ENCODE measurements around the gene NCCRP1.

Gene NCCRP1

DNA sequence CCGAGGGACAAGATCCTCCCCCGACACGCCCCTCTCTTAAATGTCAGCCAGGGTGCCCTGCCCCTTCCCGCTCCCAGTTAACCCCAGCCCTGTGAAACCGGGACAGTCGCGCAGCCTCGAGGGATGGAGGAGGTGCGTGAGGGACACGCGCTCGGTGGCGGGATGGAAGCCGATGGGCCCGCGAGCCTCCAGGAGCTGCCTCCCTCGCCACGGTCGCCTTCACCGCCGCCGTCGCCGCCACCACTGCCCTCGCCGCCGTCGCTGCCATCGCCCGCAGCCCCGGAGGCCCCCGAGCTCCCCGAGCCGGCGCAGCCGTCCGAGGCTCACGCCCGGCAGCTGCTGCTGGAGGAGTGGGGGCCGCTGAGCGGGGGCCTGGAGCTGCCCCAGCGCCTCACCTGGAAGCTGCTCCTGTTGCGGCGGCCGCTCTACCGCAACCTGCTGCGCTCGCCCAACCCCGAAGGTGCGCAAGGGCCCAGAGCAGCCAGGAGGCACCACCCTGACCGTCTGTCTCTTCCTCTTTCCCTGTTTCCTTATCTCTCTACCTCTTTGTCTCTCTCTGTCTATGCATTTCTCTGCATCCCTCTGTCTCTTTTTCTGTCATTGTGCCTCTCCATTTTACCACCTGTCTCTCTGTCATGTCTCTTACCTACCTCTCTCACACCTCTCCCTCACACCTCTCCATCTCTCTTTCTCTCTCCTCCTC, at the start of gene NCCRP1:
Gene NCCRP1, plus strand, starts transcription at position 105 of the 703 bp plus-strand sequence. Its CDS starts 19 bp downstream, at position 124.
- H3K4me1 Mint-ChIP-seq, result peaks cover 20% of the 10 kb centered on the region
- H3K27ac Mint-ChIP-seq, result peak within 1 kb of the TSS; percentile 31
- H3K27me3 Mint-ChIP-seq, result peaks cover 42% of the 10 kb centered on the region
- peak within 1 kb of the TSS; percentile 67 for H3K4me3 Mint-ChIP-seq
- H3K9me3 Mint-ChIP-seq, result no peaks in the 10 kb centered on the region
- no peaks in the 10 kb centered on the region for H3K36me3 Mint-ChIP-seq

- Mint-ChIP-seq H3K36me3 (peaks cover 2% of the 10 kb centered on the region), H3K4me1 (peaks cover 34% of the 10 kb centered on the region), H3K4me3 (no peak overlapping the region), H3K27me3 (no peaks in the 10 kb centered on the region), H3K9me3 (no peaks in the 10 kb centered on the region), H3K27ac (no peak overlapping the region)
Observed at GRCh38 chr19:39147480-39147879, 49.3 kb upstream of the NCCRP1 start.

DNA sequence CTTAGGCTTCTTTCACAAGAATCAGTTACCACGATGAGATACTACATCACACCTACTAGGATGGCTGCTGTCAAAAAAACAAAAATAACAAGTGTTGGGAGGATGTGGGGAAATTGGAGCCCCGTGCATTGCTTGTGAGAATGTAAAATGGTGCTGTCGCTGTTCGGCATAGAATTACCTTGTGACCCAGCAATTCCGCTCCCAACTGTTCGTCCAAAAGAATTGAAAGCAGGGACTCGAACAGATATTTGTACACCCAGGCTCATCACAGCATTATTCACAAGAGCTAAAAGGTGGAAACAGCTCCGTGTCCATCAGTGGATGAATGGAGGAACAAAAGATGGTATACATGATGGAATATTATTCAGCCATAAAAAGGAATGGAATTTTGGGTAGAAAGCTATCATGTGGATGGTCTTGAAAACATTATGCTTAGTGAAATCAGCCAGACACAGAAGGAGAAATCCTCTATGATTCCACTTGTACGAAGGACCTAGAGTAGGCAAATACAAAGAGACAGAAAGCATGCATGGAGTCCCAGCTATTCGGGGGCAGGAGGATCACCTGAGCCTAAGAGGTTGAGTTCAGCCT, 47.7 kb upstream of the NCCRP1 start:
- Mint-ChIP-seq H3K27me3 (no peaks in the 10 kb centered on the region), H3K27ac (no peak overlapping the region), H3K4me3 (no peak overlapping the region), H3K4me1 (peaks cover 32% of the 10 kb centered on the region), H3K36me3 (peaks cover 2% of the 10 kb centered on the region), H3K9me3 (no peaks in the 10 kb centered on the region)

DNA sequence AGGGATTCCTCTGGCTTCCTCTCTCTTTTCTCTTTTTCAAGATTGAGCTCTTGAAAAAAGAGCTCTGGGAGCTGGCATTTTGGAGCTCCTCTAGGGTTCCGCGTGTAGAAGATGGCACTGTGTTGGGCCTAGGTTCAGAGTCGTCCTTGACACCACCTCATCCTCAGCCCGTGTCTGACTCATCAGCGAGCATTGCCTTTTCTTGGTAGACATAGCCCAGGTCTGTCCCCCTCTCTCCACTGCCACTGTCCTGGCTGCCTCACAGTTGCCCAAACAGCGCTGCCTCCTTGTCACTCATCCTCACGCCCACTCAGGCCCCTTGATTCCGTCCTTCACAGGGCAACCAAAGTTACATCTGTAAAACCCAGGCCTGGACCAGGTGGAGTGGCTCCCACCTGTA, 46.5 kb upstream of the NCCRP1 start:
- Mint-ChIP-seq H3K27me3 (no peaks in the 10 kb centered on the region), H3K36me3 (peaks cover 2% of the 10 kb centered on the region), H3K4me1 (peaks cover 27% of the 10 kb centered on the region), H3K9me3 (no peaks in the 10 kb centered on the region), H3K27ac (no peak overlapping the region), H3K4me3 (no peak overlapping the region)

GRCh38 chr19:39150807-39151600, 45.8 kb upstream of the NCCRP1 start:
- Mint-ChIP-seq H3K36me3 (peaks cover 2% of the 10 kb centered on the region), H3K4me1 (peaks cover 24% of the 10 kb centered on the region), H3K9me3 (no peaks in the 10 kb centered on the region), H3K27ac (no peak overlapping the region), H3K4me3 (no peak overlapping the region), H3K27me3 (no peaks in the 10 kb centered on the region)

GRCh38 chr19:39152066-39152465, 44.7 kb upstream of the NCCRP1 start:
- H3K9me3 Mint-ChIP-seq, result no peaks in the 10 kb centered on the region
- peaks cover 2% of the 10 kb centered on the region for H3K36me3 Mint-ChIP-seq
- H3K27me3 Mint-ChIP-seq, result no peaks in the 10 kb centered on the region
- no peak overlapping the region for H3K27ac Mint-ChIP-seq
- no peak overlapping the region for H3K4me3 Mint-ChIP-seq
- H3K4me1 Mint-ChIP-seq, result peaks cover 22% of the 10 kb centered on the region

DNA sequence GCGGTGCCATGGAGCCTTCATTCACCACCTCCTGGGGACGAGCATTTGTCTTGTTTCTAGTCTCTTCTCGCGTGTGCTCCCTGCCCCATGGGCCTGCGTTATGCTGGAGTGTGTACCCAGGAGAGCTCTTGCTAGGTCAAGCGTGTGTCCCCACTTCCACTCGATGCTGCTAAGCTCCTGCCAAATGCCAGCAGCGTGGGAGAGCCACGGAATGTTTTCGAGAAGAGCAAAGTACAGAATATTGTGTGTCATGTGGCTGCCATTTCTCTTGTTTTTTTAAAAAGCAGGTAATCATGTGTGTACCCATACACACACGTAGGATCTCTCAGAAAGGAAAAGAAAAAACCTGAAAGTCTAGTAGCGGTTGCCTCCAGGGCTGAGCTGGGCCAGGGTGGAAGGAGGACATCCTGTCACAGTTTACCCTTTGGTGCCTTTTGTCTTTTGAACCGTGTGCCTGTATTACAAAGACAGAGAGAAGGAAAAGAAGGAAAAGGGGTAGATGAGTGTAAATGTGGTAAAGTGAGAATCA, 42.6 kb upstream of the NCCRP1 start:
- Mint-ChIP-seq H3K4me3 (no peak overlapping the region), H3K27me3 (no peaks in the 10 kb centered on the region), H3K9me3 (no peaks in the 10 kb centered on the region), H3K36me3 (no peaks in the 10 kb centered on the region), H3K4me1 (peaks cover 34% of the 10 kb centered on the region), H3K27ac (no peak overlapping the region)

GRCh38 chr19:39154629-39155100, 42.1 kb upstream of the NCCRP1 start:
- Mint-ChIP-seq H3K36me3 (no peaks in the 10 kb centered on the region), H3K4me3 (no peak overlapping the region), H3K4me1 (peaks cover 34% of the 10 kb centered on the region), H3K9me3 (no peaks in the 10 kb centered on the region), H3K27ac (no peak overlapping the region), H3K27me3 (no peaks in the 10 kb centered on the region)

GRCh38 chr19:39155114-39155700, 41.6 kb upstream of the NCCRP1 start:
- Mint-ChIP-seq H3K4me3 (no peak overlapping the region), H3K4me1 (peaks cover 36% of the 10 kb centered on the region), H3K36me3 (no peaks in the 10 kb centered on the region), H3K27ac (no peak overlapping the region), H3K27me3 (no peaks in the 10 kb centered on the region), H3K9me3 (no peaks in the 10 kb centered on the region)

GRCh38 chr19:39155741-39156140, 41.0 kb upstream of the NCCRP1 start:
- H3K9me3 Mint-ChIP-seq, result no peaks in the 10 kb centered on the region
- no peaks in the 10 kb centered on the region for H3K27me3 Mint-ChIP-seq
- no peak overlapping the region for H3K27ac Mint-ChIP-seq
- H3K36me3 Mint-ChIP-seq, result no peaks in the 10 kb centered on the region
- peaks cover 38% of the 10 kb centered on the region for H3K4me1 Mint-ChIP-seq
- H3K4me3 Mint-ChIP-seq, result no peak overlapping the region

DNA sequence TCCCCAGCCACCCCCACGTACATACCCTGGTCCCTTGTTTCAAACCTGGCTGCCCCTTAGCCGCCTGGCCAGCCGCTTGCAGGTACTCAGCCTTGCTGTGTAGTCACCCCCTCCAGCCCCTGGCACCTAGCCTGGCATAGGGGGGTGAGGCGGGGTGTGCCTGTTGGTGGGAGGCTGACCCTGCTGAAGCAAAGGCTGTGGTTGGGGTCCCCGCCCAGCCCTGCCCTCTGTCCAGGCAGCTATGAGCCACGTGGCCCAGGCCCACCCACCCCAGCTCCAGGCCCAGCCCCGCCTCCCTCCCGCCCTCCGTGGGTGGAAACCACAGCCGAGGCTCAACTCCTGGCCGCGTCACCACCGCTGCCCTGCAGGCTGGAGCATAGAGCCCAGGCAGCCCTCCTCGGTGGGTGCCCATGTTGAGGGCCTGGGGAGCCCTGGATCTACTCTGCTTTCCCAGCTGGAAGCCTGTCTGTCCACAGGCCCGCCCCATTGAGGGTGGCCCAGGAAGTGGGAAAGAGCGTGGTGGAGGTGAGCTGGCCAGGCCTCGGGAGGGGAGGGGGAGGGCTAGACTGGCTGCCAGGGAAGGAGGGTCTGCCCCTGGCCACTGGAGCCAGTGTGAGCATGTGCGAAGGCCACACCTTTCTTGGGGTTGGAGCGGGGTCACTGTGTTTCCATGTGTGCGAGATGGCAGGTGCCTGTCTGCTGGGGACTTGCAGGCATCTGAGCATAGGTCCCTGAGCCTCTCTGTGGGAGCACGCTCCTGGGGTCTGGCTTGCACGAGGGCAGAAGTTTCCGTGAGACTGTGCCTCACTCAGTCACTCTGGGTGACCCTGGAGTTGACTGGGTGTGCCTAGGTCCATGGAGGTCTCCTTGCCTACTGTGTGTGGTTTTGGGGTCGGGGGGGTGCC, 40.2 kb upstream of the NCCRP1 start:
- Mint-ChIP-seq H3K27me3 (no peaks in the 10 kb centered on the region), H3K36me3 (no peaks in the 10 kb centered on the region), H3K4me1 (peaks cover 33% of the 10 kb centered on the region), H3K27ac (no peak overlapping the region), H3K4me3 (no peak overlapping the region), H3K9me3 (no peaks in the 10 kb centered on the region)

DNA sequence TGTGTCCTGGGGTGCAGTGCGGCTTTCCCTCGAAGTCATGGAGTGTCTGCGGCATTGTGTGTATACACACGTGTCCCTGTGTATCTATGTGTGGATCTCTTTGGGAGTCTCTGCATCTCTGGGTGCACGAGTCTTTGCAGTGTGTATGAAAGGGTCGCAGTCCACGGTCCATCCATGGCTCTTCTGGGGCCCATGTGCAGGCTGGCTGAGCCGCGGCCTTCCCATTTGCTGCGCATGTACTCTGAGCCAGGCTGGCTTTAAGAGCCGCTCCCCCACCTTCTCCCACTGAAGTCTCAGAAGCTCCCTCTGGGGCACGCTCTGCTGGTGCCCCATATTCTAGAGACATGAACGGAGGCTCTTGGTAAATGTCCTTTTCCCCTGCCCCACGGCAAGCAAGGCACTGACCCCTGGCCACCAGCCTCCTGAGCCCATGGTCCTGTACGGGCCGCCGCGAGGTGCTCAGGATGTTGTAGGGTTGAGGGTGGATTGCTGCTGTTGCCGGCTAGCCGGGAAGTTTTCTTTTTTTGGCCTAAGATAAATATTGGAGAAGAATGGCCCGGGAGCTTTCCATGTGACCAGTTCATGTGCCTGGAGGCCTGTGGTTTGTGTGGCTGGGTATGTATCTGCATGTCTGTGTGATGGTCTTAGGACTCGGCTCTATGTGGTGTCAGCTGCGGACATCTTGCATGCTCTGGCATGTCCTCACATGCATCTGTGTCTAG, 39.3 kb upstream of the NCCRP1 start:
- no peak overlapping the region for H3K4me3 Mint-ChIP-seq
- no peaks in the 10 kb centered on the region for H3K9me3 Mint-ChIP-seq
- H3K36me3 Mint-ChIP-seq, result no peaks in the 10 kb centered on the region
- H3K27me3 Mint-ChIP-seq, result no peaks in the 10 kb centered on the region
- H3K4me1 Mint-ChIP-seq, result peaks cover 34% of the 10 kb centered on the region
- no peak overlapping the region for H3K27ac Mint-ChIP-seq

DNA sequence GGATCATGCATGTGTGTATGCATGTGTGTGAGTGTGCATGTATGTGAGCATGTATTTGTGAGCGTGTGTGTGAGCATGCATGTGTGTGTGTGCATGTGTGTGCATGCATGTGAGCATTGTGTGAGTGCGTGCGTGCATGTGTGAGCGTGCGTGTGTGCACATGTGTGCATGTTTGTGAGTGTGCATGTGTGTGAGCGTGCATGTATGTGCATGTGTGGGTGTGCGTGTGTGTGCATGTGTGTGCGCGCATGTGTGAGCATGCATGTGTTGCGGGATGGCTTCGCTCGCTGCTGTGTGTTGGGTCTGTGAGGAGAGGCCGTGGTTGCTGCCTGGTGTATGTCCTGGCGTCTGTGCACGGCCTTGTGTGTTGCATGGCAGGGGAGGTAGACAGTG, 38.8 kb upstream of the NCCRP1 start:
- Mint-ChIP-seq H3K27ac (no peak overlapping the region), H3K4me3 (no peak overlapping the region), H3K9me3 (no peaks in the 10 kb centered on the region)

DNA sequence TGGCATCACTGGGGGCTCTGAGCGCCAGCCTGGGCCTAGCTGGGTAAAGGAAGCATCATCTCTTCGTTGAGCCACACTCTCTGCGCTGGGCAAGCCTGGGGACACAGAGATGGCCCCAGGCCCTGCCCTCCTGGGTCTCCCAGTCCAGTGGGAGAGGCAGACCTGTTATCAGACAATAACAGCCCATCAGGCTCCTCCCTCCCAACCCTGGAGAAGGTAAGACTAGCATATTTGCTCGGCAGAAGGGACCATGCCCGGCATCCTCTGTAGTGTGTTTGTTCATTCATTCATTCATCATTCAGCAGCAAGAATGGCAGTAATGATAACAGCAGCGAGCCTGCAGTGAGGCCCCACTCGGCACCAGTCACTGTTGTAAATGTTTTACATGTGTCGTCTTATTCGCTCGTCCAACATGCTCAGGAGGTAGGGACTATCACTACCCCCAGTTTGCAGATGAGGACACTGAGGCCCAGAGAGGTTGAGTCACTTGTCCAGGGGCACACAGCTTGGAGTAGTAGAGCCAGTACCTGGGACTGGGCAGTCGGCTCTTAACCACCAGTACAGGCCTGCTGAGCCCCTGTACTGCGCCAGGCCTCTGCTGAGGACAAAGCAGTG, 38.0 kb upstream of the NCCRP1 start:
- H3K4me3 Mint-ChIP-seq, result no peak overlapping the region
- H3K36me3 Mint-ChIP-seq, result no peaks in the 10 kb centered on the region
- peaks cover 36% of the 10 kb centered on the region for H3K4me1 Mint-ChIP-seq
- no peaks in the 10 kb centered on the region for H3K9me3 Mint-ChIP-seq
- no peaks in the 10 kb centered on the region for H3K27me3 Mint-ChIP-seq
- H3K27ac Mint-ChIP-seq, result no peak overlapping the region

More for the DNA sequence above, 38.8 kb upstream of the NCCRP1 start:
- Mint-ChIP-seq H3K27me3 (no peaks in the 10 kb centered on the region), H3K36me3 (no peaks in the 10 kb centered on the region), H3K4me1 (peaks cover 39% of the 10 kb centered on the region)

All from activated naive CD4-positive, alpha-beta T cell treated with anti-CD3 and anti-CD28 coated beads, Interleukin-2, amount 50 U/mL, for 24 hours (primary cell).